EH (cell line): ENCODE measurements around the gene NTMT1.
A peak's percentile ranks its signal among the peaks of the same experiment; 100 is the strongest.

Experiments
- DNase-seq: peaks from one replicate; pipeline ENCODE4 v3.0.0-alpha.2; 2015; ENCODE audit warnings: low read depth

NTMT1 gene

GRCh38 chr9:129597355-129598088 is 28.4 kb upstream of the NTMT1 start:
- DNase-seq, result peak; percentile 71

DNA sequence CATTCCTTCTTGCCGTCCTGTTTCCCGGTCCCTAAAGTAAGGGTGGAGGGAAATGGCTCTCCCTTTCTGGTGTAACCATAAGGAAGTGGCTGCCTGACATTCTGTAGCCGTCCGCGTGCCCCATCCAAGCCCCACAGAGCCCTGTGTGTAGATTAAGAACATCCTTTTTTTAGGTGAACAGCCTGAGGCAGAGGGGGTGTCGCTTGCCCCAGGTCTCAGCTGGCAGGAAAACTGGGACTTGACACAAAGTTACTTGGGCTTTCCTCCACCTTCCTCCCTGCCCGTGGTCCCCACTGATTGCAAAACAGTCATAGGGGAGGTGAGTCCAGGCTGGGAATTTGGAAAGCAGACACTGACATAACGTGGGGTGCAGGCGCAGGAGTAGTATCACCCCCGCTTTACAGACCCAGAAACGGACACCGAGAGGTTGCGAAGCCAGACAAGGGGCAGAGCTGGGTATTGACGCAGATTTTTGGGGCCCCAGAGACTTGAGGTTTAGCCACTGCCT is 27.8 kb upstream of the NTMT1 start:
- no peak for DNase-seq

DNA sequence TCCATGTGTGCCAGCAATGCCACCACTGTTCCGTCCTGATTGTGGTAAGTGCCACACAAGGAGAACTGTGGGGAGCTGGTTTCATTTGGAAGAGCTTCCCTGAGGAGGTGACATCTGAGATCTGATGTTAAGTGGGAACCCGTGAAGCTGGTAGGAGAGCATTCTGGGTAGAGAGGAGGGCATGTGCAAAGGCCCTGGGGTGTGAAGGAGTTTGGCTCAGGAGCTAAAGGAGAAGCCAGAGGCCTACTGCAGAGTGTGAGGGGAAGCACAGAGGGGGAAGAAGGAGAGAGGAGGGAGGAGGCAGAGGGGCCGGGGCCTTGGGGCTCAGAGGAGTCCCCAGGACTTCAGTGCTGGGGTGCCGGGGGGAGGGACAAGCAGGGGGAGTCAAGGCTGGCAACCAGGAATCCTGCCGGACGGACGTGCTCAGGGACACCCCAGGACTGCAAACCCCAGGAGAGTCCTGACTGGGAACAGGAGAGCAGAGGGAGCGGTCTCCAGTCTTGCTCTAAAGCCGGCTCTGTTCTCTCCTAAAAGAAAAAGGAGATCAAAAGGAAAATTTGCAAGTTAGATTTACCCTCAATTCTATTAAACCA is 24.8 kb upstream of the NTMT1 start:
- no peak for DNase-seq

DNA sequence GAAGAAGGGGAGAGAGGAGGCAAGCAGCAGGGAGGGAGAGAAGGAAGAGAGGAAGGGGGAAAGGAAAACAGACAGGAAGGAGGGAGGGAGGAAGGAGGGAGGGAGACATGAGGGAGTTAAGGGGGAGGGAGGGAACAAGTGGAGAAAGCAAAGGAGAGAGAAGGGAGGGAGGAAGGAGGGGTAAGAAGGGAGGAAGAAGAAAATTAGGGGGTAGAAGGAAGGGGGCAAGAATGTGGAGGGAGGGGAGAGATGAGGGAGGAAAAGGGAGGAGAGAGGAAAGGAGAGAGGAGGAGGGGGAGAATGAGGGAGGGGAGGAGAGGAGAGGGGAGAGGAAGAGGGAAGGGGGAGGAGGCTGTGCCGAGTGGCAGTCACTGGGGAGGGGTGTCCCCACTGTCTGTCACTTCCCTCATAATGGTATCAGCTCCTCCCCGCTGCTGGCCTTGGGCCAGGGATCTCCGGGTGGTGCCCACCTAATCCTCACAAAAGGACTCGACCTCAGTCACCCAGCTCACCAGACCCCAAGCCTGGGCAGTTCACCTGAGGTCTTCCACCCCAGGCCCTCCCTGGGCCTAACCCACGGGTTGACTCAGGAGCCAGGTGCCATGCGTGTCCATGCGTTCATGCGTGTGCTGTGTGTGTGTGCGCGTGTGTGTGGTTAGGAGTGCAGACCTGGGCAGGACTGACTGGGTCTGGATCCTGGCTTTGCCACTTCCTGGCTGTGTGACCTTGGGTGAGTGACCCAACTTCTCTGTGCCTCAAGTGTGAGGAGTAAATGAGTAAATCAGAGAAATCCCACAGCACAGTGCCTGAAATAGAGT is 23.2 kb upstream of the NTMT1 start:
- peak; percentile 35 for DNase-seq

DNA sequence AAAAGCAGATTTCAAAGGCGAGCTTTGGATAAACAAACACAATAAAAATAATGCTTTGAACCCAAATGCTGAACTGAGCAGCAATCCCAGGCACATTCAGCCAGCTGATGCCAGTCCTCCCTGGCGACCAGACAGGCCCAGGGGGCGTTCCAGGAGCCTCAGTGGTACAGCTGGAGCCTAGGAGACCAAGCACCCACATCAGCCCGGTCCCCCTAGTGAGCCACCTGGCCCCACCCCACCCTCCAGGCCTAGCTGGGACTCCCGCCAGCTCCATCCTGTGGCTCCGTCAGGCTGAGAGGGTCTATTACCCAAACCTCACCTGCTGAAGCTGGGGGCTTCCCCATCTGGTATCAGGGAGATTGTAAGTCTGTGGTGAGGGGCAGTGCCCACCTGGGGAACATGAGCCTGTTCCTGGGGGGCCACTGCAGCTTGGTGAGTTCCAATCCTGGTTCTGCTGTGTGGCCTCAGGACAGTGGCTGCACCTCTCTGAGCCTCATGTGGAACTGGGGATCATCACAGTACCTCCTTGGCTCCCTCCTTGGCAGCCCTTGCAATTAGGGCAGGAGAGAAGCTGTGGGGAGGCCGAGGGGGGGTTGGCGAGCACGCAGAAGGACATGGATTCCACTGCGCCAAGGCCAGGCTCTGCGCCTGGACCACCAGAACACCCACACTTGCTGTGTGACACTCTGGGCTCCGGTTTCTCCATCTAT is 21.8 kb upstream of the NTMT1 start:
- no peak for DNase-seq

DNA sequence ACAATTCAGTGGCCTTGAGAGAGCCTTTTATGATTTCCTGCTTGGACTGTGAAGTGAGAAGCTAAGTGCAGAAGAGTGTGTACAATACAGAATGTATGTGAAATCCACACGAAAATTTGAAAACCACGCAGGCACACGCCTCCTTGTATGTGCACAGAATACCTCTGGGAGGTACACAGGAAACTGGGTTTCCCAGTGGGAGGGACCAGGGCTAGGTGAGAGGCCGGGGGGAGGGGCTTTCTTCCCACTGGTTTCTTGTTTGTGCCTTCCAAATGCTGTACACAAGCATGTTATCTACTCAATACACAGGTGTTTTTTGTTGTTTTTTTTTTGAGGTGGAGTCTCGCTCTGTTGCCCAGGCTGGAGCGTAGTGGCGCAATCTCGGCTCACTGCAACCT is 21.2 kb upstream of the NTMT1 start:
- DNase-seq, result no peak

DNA sequence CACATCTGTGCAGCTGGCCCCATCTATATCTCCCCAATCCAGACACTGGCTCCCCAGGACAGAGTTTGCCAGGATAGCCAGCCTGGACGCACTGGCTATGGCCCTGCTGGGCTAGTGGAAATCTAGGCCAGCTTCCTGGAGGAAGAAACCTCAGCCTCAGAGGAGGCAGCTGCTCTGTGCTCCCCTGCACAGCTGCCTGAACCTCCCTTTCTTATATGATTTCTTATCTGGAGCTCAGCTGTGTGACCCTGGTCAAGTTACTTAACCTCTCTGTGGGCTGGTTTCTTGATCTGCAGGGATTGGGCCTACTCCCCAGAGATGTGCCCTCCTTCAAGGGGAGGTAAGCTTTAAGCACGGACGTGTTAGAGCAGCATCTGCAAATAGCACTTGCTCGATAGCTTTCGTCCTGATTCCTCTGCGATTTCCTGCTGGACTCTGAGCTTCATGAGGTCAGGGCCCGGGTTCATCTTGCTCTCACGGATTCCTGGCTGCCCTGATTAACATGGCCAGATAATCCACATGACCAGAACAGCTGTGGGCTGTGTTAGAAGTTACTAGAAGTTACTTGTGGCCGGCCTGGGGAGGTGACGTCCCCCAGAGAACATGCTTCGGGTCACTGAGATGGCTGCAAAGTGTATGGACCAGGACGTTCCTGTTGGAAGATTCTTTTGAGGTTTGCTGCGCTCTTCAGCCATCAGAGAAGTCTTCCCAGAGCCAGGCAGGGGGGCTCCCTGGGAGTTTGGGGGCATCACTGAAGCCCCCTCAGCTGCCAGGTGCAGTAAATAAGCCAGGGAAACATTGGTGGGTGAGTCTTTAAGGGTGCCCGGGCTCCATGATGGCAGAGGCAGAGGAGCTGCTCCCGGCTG is 19.6 kb upstream of the NTMT1 start:
- no peak for DNase-seq

GRCh38 chr9:129607027-129607387 is 19.0 kb upstream of the NTMT1 start:
- DNase-seq, result no peak

DNA sequence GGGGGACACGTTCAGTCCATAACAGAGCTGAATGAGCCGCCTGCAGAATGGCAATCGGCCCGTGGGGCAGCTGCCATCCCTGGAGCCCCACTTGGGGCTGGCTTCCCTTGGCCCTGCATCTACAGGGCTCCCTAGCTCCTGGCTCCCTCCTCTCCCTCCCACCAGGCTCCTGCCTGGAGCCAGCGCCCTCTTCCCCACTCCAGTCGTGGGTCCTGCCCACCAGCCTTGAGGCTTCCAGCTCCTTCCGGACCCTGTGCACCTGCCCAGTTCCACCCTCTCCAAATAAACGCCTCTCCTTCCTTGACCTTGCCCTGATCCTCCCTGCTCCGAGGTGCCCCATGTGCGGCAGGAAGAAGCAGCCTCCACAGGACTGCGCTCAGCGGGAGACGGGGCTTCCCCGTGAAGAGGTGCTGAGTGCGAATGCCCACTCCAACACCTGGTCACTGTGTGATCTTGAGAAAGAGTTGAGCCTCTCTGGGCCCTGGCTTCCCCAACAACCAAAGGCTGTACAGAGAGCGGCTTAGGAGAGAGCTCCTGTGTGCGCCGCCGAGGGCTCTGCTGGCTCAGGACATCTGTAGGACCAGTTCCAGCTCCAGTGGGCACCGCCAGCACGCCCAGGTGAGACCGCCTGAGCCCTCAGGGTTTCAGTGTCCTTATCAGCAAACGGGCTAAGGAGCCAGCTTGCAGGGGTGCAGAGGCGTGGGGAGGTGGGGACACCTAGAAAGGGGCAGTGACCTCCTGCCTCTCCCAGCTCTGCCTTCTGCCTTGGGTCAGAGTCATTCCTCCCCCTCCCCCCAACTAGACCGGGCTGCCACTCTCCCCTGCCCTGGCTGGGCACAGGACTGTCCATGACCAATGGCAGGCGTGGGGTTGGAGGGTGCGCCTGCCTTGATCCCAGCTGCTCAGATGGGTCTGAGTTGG is 17.1 kb upstream of the NTMT1 start:
- DNase-seq, result no peak

GRCh38 chr9:129609486-129610212 is 16.3 kb upstream of the NTMT1 start:
- peak; percentile 54 for DNase-seq

- no peak for DNase-seq
These were observed 15.8 kb upstream of the NTMT1 start for GRCh38 chr9:129610213-129610472.

GRCh38 chr9:129610473-129611306 is 15.3 kb upstream of the NTMT1 start:
- peak; percentile 70 for DNase-seq

- DNase-seq, result no peak
These were observed 14.6 kb upstream of the NTMT1 start for GRCh38 chr9:129611307-129611800.

DNA sequence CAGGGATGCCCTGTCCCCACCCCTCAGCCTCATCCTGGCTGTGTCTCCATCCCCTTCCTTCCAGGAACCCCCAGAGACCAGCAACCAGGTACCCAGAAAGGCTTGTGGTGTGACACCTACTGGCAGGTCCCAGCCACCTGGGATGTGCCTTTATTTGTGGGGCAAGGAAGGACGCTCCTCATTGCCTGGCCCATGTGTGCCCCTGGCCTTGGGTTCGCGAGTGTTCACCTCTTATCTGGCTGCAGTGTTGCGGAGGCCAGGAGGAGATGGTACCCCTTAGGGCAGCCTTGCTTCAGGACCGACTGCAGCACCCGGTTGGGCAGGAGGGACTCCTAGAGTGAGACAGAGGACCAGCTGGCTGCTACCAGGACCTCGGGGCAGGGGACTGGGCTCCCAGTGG is 13.8 kb upstream of the NTMT1 start:
- DNase-seq, result no peak

DNA sequence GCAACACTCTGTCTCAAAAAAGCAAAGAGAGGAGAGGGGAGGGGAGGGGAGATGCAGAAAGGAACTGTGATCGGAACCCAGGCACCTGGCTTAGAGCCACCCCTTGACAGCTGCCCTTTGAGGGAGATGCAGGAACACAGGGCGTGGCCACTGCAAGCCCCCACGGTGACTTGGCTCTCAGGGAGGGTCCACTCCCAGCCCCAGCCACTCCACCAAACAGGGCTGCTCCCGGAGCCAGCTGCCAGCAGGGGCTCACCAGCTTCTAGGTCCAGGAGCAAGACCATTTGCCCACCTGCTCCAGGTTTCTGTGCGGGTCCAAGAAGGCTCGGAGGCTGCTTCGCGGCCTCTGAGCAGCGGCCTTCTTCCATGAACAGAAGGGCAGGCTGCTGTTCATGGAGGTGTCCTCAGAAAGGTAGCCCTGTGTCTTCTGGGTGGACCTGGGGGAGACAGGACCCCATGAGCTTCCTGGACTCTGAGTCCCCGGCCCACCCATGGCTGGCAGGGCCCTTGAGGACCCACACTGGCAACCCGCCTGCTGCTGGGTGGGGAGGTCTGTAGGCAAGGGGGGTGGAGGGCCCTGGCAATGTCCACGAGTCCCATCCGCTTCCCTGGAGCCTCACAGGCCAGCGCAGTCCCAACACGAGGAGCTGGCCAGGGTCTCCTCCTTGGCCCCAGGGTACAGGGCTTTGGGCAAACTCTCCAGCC is 13.0 kb upstream of the NTMT1 start:
- no peak for DNase-seq

- DNase-seq, result no peak
These were observed 12.3 kb upstream of the NTMT1 start for GRCh38 chr9:129613520-129614175.

GRCh38 chr9:129614932-129615331 is 11.0 kb upstream of the NTMT1 start:
- DNase-seq, result no peak
